Measurements from ENCODE around the gene FAAH. TPM values are rescaled to one million over a fixed set of nuclear protein-coding genes. Genes with fewer than 3 reads are reported as not detected.
"Not testable (repeated sequence)": the region's sequence is repeated elsewhere in the genome, so short reads cannot be mapped to it uniquely, and the experiment has no call there.

The FAAH gene
- 3.8 and 6.3 TPM in 2 replicates for total RNA-seq (2014; rRNA removed; shearing (Covaris generic))

DNA sequence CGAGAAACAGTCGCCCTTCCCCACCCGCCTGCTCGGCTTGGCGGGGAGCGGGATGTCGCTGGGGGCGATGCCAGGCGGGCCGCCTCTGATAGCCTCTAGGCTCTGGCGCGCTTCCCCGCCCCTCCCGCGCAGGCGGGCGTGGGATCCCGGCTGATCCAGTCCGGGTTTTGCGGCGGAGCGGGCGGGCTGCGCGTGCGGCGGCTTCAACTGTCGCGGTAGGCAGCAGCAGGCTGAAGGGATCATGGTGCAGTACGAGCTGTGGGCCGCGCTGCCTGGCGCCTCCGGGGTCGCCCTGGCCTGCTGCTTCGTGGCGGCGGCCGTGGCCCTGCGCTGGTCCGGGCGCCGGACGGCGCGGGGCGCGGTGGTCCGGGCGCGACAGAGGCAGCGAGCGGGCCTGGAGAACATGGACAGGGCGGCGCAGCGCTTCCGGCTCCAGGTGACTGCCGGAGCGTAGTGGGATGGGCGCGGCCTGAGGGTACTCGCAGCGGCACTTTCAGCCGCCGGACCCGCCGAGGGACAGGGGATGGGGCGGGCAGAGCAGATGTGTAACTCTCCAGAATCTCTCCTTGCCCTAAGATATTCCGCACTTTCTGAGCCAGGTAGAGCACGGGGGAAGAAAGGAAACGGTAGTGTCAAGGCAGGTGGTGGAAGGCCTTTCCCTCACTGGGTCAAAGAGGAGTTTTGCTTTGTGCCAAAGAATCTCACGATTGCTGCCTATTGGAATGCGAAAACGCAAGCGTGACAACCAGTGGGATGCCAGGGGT is at the start of gene FAAH:
Gene FAAH (plus strand): TSS at position 210 of the 764 bp plus-strand sequence. CDS start 32 bp downstream, at position 242.
- peak; percentile 79 for DNase-seq (ENCODE audit: low read depth)

DNA sequence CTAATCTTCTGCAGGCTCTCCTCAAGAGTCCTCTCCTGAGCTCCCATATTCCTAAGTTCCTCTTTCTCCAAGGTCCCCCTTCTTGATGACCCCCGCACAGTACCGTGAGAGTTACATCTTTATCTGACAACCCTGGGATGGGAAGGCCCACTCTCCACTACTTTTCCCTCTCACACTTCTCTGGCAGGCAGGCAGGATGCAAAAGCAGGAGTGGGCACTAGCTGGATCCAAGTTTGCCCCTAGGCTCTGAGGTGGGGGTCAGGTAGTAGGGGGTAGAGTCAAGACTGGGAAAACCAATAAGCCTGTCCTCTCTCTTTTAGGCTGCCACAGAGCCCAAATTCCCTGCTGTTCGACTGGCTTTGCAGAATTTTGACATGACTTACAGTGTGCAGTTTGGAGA is 49.6 kb upstream of the FAAH start:
- DNase-seq (ENCODE audit: low read depth): no peak

DNA sequence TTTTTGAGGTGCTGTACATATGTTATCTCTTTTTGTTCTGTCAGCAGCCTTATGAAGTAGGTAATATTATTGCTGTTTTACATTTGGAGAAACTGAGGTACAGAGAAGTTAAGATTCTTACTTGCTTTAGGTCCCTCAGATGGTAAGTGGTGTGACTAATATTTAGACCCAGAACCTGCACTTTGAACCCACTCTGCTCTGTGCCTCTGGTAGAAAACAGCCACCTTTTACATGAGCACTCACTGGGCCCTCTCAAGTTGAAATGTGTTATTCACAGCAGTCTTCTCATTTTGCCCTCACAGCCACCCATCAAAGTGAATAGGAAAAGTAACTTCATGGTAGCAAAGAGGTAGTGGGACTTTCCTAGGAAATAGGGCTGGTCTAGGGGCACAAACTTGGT is 48.8 kb upstream of the FAAH start:
- no peak for DNase-seq (ENCODE audit: low read depth)

DNA sequence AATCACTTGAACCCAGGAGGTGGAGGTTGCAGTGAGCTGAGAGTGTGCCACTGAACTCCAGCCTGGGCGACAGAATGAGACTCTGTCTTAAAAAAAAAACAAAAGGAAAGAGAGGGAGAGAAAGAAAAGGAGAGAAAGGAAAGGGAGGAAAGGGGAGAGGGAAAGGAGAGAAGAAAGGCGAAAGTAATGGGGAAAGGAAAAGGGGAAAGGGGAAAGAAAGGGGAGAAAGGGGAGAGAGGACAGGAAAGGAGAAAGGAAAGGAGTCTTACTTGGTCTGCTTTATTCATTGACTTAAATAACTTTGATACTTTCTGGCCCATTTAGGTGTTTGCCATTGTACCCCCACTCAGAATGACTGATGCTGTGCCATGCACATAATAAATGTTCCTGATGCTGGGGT is 41.8 kb upstream of the FAAH start:
- DNase-seq (ENCODE audit: low read depth): no peak

DNA sequence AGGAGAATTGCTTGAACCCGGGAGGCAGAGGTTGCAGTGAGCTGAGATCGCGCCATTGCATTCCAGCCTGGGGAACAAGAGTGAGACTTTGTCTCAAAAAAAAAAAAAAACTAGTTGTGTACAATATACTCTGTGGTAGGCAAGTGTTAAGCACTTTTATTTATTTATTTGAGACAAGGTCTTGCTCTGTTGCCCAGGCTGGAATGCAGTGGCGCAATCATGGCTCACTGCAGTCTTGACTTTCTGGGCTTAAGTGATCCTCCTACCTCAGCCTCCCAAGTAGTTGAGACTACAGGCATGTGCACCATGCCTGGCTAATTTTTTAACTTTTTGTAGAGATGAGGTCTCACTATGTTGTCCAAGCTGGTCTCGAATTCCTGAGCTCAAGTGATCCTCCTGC is 38.2 kb upstream of the FAAH start:
- DNase-seq (ENCODE audit: low read depth): not testable (repeated sequence)

DNA sequence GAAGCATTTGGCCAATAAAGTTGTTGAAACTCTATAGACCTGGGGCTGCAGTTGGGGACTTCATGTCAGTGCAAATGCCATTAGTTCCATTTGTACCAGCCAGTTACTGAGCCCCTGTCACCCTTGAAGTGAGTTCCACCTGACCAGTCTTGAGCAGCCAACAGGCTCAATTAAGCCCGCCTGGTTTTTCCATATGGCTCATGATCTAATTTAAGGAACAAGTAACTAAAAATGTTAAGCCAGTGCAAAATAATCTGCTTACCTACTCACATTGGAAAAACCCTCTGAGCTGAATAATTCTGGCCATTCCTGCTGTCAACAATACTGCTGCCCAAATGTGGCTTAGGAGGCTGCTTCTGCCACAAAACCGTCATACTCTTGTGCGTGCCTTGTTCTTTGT is 32.0 kb upstream of the FAAH start:
- no peak for DNase-seq (ENCODE audit: low read depth)

DNA sequence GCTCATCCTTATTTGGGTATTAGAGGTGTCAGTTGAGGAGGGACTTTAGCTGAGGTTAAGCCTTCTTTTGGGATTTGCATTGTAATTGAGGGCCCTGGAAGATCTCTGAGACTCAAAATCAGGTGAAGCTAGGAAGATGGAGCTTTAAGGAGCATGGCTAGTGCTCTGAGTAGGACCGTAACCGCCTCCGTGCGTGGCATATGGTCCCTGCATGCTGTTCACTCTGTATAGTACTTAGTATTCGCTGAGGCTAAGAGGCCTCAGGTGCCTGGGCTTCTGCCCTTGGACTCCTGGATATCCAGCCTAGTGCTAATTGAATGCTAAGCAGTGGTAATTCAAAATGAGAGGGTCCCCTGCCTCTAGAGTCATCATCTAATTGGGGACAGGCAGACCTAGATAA is 31.0 kb upstream of the FAAH start:
- DNase-seq (ENCODE audit: low read depth): no peak

DNA sequence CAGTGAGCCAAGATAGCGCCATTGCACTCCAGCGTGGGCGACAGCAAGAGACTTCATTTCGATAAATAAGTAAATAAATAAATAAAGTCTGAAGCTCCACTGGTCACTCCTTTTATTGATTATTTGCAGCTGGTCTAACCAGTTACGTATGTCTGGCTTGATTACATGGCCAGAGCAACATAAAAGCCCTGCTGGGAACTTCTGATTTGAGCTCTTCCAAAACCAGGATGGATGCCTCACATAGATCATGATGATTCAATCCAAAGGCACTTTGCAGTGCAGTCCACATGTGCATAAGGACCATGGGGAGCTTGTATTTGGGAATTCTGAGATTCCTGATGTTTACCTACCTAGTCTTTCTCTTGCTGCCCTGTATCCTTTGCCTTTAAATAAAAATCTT is 29.5 kb upstream of the FAAH start:
- DNase-seq (ENCODE audit: low read depth): no peak

DNA sequence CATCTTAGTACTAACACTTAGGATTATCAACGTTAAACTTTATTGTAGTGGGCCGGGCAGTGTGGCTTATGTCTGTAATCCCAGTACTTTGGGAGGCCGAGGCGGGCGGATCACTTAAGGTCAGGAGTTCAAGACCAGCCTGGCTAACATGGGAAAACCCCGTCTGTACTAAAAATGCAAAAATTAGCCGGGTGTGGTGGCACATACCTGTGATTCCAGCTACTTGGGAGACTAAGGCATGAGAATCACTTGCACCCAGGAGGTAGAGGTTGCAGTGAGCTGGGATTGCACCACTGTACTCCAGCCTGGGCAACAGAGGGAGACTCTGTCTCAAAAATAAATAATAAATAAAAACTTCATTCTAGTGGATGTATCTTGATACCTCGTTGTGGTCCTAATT is 28.3 kb upstream of the FAAH start:
- DNase-seq (ENCODE audit: low read depth): not testable (repeated sequence)

DNA sequence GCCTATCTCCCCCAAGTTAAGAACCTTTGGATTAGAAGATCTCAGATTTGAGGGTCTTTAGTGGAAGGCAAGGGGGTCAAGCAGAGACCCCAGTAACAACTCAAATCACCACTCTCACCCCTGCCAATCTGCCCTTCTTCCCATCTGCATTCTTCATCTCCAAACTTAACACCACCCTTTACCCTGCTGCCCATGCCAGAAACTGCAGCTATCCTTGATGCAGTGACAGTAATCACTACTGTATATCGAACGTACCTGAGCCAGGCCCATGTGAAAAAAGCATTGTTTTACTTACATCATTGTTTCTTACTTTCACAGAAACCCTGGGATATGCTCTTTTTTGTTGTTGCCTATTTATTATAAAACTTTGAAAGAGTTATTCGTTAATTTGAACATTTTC is 27.0 kb upstream of the FAAH start:
- no peak for DNase-seq (ENCODE audit: low read depth)

DNA sequence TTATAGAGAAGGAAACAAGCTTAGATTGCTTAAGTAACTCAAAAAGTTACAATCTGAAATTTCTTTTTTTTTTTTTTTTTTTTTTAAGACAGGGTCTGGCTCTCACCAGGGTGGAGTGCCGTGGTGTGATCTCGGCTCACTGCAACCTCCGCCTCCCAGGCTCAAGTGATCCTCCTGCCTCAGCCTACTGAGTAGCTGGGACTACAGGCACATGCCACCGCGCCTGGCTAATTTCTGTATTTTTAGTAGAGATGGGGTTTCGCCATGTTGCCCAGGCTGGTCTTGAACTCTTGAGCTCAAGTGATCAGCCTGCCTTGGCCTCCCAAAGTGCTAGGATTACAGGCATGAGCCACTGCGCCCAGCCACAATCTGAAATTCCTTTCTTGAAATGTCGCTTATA is 26.4 kb upstream of the FAAH start:
- not testable (repeated sequence) for DNase-seq (ENCODE audit: low read depth)

DNA sequence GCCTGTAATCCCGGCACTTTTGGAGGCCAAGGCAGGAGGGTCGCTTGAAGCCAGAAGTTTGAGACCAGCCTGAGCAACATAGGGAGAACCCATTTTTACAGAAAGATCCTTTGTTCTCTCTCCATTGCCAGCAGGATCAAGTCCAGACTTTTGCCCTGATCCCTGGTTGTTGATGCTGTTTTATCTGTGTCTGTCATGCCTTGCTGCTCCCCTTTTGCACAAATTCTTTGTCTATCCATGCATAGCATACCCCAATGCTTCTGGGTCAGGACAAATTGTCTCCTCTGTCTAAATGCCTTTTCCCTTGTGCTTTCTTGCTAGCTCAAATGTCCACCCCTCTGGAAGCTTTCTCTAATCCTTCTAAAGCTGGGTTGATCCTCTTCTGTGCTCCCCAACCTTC is 25.3 kb upstream of the FAAH start:
- no peak for DNase-seq (ENCODE audit: low read depth)

DNA sequence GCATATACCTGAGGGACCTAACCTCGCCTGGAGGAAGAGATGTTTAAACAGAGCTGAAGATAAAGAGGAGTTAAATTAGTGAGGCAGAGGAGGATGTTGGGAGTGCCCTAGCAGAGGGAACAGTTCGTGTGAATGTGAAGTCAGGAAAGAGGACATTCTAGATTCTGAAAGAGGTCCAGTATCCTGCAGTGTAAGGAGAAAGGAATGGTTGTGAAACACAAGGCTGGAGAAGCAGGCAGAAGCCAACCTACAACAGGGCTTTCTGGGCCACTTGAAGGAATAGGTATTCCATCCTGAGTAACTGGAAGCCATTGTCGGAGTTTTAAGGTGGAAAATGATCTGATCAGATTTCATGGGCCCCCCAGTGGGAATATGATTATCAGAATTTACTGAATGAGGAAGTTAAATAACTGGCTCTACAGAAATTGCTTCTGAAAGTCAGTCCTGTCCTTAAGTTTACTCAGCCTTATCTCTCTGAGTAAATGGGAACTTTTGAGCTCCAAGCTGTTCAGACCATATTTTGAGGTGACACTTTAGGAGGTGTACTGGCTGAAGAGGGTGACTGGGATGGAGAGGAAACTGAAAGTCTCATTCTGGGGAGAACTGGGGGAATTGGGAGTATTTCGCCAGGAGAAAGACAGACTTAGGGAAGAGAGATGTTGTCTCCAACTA is 24.4 kb upstream of the FAAH start:
- DNase-seq (ENCODE audit: low read depth): no peak

DNA sequence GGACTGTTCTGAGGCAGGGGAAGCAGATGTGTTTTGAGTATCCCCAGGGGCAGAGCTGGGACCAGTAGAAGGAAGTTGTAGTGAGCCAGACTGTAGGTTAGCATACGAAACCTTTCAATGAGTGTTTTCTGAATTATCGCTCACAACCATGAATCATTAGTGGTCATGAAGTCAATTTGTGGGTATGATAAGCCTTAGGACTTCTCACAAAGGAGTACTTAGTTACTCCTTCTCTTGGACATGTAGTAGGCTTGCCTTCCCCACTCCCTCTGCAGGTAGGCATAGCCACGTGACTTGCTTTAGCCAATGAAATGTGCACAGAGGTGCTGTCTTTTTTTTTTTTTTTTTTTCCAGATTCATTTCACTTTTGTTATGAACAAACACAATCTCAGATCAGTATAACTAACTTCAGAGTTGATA is 23.9 kb upstream of the FAAH start:
- DNase-seq (ENCODE audit: low read depth): peak; percentile 19

DNA sequence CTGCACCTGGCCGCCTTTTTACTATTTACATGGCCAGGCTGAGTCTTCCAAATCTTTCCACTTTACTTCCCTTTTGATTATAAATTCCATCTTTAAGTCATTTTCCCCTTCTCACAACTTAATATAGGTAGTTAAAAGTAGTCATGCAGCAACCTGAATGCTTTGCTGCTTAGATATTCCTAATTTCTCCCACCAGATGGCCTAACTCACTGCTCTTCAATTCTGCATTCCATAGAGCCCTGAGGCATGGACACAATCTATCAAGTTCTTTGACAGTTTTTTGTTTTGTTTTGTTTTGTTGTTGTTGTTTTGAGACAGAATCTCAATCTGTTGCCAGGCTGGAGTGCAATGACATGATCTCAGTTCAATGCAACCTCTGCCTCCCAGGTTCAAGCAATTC is 21.7 kb upstream of the FAAH start:
- no peak for DNase-seq (ENCODE audit: low read depth)

DNA sequence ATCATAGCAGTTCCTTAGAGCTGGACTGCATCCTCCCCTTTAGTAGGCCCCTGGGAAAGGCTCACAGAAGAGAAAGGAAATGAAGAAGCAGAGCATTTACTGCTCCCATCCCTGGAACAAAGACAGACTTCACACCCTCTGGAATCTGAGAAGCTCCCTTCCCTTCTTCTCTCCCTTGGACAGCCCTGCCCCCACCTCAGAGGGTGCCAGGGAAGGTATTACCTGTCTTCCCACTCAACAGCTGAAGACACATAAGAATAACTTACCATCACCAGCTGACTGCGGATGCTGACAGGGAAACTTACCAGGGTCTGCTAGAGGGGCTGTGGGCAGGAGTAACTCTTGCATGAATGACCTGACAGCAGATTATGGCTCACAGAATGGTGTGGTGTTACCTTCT is 14.1 kb upstream of the FAAH start:
- no peak for DNase-seq (ENCODE audit: low read depth)

DNA sequence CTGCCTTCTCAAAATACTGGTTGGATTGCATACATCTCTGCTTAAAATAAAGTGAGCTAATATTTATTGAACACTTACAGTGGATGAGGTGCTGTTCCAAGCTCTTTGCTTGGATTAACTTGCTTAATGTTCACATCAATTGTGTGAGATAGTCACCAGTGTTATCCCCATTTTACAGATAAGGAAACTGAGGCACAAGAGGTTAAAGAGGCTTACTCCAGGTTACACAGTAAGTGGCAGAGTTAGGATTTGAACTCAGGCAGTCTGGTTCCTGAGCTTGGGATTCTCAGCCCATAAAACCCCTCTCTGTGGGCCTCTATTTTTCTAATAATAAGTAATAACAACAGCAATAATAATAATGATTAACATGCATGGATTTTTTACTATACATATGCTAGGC is 13.6 kb upstream of the FAAH start:
- no peak for DNase-seq (ENCODE audit: low read depth)

DNA sequence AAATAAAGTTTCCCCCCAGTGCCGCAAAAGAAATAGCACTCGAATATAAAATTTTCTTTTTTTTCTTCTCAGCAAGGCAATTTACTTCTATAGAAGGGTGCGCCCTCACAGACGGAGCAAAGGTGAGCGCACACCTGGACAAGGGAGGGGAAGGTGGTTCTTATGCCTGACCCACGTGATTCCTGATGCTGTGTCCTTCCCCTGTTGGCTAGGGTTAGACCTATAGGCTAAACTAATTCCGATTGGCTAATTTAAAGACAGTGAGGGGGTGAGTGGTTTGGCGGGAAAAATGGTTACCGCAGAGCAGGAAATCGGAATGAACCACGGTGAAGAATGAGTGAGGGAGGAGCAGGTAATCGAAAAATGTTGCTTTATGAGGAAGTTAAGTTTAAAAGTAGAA is 607 bp upstream of the FAAH start:
- DNase-seq (ENCODE audit: low read depth): no peak

DNA sequence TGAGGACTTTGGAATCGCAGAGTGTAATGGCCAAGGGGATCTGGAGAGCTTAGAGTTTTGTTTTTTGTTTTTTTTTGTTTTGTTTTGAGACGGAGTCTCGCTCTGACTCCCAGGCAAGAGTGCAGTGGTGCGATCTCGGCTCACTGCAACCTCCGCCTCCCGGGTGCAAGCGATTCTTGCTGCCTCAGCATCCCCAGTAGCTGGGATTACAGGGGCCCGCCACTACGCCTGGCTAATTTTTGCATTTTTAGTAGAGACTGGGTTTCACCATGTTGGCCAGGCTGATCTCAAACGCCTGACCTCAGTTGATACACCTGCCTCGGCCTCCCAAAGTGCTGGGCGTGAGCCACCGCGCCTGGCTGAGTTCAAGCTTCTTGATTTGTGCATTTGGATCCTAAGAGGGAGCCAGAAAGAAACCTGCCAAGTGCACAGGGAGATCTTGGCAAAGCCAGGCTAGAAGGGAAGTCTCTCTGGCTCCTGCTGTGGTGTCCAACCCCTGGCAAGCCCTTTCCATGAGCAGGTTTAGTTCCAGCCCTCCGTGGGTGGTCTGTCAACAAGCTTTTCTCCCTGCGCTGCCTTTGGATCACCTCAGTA is 852 bp downstream of the FAAH start:
- DNase-seq (ENCODE audit: low read depth): no peak

DNA sequence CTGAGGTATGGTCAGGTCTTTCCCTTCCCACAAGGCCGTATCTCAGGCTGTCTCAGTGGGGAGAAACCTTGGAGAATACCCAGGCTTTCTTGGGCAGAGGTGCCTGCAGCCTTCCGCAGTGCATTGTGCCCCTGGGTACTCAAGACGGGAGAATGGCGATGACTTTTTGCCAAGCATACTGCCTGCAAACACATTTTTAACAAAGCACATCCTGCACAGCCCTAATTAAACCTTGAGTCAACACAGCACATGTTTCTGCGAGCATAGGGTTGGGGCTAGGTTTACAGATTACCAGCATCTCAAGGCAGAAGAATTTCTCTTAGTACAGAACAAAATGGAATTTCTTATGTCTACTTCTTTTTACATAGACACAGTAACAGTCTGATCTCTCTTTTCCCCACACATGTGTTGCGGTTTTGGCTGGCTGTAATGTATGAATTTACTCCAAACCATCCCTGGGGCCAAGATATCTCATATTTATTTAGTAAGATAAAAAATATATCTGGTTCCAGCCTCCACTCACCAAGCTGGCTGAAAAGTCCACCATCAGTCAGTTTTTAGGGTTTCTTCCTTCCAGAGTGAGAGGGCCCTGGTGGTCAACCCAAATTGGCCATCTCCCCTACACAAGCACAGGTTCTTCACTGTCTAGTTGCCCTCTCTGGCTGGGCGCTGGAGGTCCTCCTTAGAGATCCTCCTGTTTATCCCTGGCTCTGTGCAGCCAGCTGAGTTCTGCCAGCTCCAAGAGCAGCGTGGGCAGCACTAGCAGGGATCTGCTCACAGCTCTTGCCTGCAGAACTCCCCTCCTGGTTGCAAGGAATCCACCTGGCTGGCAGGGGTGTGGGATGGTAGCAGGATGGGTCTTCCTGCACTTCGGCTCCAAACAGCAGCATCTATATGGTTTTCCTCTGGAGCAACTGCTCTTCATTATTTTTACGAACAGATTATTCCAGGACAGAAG is 2.6 kb downstream of the FAAH start:
- DNase-seq (ENCODE audit: low read depth): no peak

DNA sequence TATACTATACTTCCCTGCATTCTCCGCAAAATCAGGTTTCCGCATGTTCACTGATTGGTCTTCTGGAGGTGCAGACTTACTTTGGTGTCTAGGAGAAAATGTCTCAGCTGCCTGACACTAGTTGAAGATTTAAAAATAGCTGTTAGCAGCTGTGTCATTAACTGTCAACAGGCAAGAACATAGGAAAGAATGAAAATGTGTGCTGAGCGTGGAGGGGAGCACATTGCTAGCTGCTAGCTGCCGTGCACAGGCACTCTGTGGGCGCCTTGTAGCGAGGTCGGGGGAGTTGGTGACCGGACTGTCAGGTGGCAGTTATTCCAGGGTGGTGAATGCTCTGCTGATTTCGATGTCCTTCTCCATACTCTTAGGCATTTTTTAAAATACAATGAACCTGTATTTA is 5.2 kb downstream of the FAAH start:
- DNase-seq (ENCODE audit: low read depth): no peak

DNA sequence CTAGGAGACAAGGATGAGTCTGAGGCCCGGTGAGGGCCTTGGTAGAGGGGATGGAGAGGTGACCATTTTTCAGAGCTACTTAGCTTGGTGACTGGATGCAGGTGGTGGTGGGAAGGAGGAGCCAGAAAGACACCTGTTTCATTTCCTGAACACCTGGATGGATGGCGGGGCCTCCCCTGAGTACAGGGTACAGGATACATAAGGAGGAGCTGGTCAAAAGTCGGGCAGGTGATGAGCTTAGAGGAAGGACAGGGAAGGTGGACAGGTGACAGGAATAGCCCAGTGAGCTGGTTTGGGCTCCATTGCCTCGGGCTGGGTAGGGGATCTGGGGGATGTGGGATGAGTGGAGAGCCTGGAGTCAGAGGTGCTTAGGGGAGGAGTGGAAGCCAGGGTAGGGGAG is 6.3 kb downstream of the FAAH start:
- no peak for DNase-seq (ENCODE audit: low read depth)

All from Daoy (cell line).